BLaER1 (cell line): ENCODE measurements around the gene CRYAA.
"Not testable (repeated sequence)": the region's sequence is repeated elsewhere in the genome, so short reads cannot be mapped to it uniquely, and the experiment has no call there.

ENCODE experiments used
- H3K27ac ChIP-seq: shearing (Covaris generic); formaldehyde crosslinking; 2 replicates; pipeline ENCODE4 v1.8.1; 2022
- H3K27me3 ChIP-seq: shearing (Covaris generic); formaldehyde crosslinking; 2 replicates; pipeline ENCODE4 v1.8.1; 2022
- H3K36me3 ChIP-seq: shearing (Covaris generic); formaldehyde crosslinking; 2 replicates; pipeline ENCODE4 v1.8.1; 2022
- H3K4me1 ChIP-seq: shearing (Covaris generic); formaldehyde crosslinking; 2 replicates; pipeline ENCODE4 v1.8.1; 2022
- H3K4me2 ChIP-seq: shearing (Covaris generic); formaldehyde crosslinking; 2 replicates; pipeline ENCODE4 v1.8.1; 2022
- H3K4me3 ChIP-seq: shearing (Covaris generic); formaldehyde crosslinking; 2 replicates; pipeline ENCODE4 v1.8.1; 2022
- H3K9ac ChIP-seq: shearing (Covaris generic); formaldehyde crosslinking; 2 replicates; pipeline ENCODE4 v1.8.1; 2022
- H3K9me3 ChIP-seq: shearing (Covaris generic); formaldehyde crosslinking; 2 replicates; pipeline ENCODE4 v1.8.1; 2022
- H4K20me1 ChIP-seq: shearing (Covaris generic); formaldehyde crosslinking; 2 replicates; pipeline ENCODE4 v1.8.1; 2022

CRYAA gene

DNA sequence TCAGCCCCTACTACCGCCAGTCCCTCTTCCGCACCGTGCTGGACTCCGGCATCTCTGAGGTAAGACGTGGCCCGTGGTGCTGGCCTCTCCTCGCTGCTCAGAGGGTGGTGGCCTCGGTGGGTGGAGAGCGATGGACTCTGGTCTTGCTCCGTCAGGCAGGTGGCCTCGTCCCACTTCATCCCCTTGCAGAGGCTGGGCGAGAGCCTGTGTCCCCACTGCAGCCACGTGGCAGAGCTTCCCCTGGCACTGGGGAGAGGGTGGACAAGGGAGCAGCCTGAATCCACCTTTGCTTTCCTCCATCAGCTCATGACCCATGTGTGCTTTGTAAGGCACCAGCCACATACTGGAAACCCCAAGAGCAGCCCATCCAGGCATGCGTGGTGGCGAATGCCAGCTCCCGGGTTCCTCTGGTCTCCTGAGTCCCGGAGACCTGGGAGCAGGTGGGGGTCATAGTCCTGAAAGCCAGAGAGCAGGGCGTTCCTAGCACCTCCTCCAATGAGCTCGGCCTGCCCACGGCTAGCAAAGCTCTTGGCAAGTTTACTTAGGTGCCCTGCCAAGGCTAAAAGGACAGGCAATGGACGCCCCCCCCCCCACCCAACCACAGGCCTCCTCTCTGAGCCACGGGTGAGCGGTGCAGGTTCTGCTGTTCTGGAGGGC lies 550 bp downstream of the CRYAA start:
- not testable (repeated sequence) for H3K27ac ChIP-seq, H4K20me1 ChIP-seq

DNA sequence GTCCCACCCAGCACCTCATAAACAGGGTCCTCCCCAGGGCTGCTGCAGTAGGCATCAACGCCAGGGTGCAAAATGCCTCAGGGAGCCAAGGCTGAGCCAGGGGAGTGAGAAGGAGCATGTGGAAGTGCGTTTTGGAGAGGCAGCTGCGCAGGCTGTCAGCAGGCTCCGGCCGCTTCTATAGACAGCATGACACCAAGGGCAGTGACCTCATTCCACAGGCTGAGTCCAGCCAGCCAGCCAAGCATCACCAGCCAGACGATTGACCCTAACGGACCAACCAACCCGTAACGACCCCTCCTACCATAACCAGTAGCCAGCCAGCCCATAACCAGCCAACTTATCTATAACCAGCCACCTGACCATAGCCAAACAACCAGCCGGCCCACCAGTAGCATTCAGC lies 1.1 kb downstream of the CRYAA start:
- not testable (repeated sequence) for H3K9ac ChIP-seq, H3K27me3 ChIP-seq, H3K9me3 ChIP-seq, H3K4me2 ChIP-seq, H4K20me1 ChIP-seq, H3K36me3 ChIP-seq, H3K27ac ChIP-seq, H3K4me1 ChIP-seq, H3K4me3 ChIP-seq

More for the DNA sequence above, 550 bp downstream of the CRYAA start:
- not testable (repeated sequence) for H3K9me3 ChIP-seq, H3K4me1 ChIP-seq, H3K9ac ChIP-seq, H3K27me3 ChIP-seq, H3K4me2 ChIP-seq, H3K4me3 ChIP-seq, H3K36me3 ChIP-seq

DNA sequence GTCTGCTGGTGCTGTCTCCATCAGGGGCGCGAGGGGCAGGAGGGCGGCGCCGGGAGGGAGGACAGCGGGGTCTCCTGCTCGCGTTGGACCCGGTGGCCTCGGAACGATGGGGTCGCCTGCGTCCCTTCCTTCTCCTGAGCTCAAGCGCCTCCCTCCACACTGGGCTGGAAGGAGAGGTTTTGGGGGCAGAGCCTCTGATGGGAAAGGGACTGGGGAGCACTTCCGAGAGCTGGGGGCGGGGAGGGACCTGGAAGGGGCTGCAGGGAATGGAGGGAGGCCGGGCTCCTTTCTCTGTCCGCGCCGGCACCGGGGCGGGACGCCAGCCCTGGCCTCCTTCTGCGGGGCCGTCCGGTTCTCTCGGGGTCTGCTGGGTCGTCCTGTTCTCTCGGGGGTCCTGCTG lies 4.0 kb downstream of the CRYAA start:
- not testable (repeated sequence) for H3K4me3 ChIP-seq, H4K20me1 ChIP-seq, H3K9me3 ChIP-seq, H3K27ac ChIP-seq, H3K4me1 ChIP-seq, H3K4me2 ChIP-seq, H3K27me3 ChIP-seq, H3K36me3 ChIP-seq, H3K9ac ChIP-seq

DNA sequence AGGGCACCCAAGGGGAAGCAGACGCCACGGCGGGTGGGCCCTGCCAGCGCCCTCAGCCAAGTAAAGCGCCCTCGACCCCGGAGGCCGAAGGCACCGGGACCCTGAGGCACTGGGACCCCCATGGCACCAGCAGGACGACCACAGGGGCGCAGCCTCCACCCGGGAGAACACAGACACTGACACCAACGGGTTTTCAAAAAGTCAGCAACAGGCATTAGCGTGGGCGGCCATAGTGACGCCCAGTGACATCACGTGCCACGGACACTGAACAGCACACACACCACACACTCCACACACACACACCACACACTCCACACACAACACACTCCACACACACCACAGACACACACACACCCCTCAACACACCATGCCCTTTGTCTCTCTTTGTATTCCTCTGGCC lies 4.6 kb downstream of the CRYAA start:
- H3K4me3 ChIP-seq, H3K9ac ChIP-seq, H3K27ac ChIP-seq, H3K4me1 ChIP-seq, H3K27me3 ChIP-seq, H3K9me3 ChIP-seq, H3K36me3 ChIP-seq, H4K20me1 ChIP-seq, H3K4me2 ChIP-seq: not testable (repeated sequence)

DNA sequence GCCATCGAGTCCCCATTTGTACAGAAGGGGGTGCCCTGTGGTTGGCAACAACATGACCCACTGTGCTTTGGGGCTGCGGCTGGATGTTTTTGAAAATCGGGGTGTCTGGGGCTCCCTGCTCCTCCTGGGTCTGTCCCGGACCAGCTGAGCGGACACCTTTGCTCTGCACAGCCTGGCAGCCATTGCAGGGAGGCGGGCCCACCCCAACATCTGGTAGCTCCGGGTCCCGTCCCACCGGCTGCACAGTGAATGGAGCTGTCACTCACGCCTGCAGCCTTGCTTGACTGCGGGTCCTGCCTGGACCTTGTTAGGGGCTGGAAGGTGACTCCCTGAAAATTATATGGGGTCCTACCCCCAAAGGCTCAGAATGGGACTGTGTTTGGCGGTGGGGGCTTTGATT lies 5.1 kb downstream of the CRYAA start:
- not testable (repeated sequence) for H4K20me1 ChIP-seq, H3K9ac ChIP-seq, H3K27ac ChIP-seq, H3K4me1 ChIP-seq, H3K36me3 ChIP-seq, H3K4me2 ChIP-seq, H3K27me3 ChIP-seq, H3K4me3 ChIP-seq, H3K9me3 ChIP-seq

DNA sequence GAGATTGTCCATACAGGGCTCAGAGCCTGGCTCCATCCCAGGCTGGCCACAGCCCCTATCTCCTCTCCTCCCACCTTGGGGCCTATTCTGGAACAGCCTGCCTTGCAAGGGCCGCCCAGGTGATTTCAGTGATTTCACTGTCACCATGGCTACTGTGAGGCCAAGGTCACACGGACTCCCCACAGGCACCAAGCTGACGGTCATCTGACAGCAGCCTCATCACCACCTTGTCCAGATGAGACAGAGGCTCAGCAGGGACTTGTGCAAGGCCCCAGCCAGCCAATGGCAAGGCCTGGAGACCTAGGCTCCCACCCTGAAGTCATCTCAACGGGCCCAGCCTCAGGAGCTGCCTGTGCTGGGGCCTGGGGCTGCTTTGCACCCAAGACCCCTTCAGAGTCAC lies 6.2 kb downstream of the CRYAA start:
- not testable (repeated sequence) for H3K36me3 ChIP-seq, H3K4me3 ChIP-seq, H3K9me3 ChIP-seq, H4K20me1 ChIP-seq, H3K27me3 ChIP-seq, H3K4me2 ChIP-seq, H3K4me1 ChIP-seq, H3K27ac ChIP-seq, H3K9ac ChIP-seq

DNA sequence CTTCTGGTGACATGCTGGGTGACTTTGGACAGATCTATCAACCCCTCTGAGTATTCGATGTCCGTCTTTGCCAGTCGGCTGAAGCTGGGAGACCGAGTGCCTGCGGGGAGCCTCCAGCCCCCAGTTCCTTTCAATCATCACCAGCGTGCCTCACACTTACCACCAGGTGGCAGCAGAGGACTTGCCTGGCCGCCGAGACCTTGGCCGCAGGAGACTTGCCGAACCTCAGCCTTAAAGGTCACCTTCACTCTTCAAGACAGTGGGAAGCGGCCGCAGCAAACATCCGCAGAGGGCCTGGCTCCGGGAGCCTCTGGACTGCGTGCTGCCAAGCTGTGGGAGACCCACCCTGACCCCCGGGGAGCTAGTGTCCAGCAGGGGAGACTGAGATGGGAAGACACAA lies 7.8 kb downstream of the CRYAA start:
- not testable (repeated sequence) for H3K4me1 ChIP-seq, H3K27me3 ChIP-seq

DNA sequence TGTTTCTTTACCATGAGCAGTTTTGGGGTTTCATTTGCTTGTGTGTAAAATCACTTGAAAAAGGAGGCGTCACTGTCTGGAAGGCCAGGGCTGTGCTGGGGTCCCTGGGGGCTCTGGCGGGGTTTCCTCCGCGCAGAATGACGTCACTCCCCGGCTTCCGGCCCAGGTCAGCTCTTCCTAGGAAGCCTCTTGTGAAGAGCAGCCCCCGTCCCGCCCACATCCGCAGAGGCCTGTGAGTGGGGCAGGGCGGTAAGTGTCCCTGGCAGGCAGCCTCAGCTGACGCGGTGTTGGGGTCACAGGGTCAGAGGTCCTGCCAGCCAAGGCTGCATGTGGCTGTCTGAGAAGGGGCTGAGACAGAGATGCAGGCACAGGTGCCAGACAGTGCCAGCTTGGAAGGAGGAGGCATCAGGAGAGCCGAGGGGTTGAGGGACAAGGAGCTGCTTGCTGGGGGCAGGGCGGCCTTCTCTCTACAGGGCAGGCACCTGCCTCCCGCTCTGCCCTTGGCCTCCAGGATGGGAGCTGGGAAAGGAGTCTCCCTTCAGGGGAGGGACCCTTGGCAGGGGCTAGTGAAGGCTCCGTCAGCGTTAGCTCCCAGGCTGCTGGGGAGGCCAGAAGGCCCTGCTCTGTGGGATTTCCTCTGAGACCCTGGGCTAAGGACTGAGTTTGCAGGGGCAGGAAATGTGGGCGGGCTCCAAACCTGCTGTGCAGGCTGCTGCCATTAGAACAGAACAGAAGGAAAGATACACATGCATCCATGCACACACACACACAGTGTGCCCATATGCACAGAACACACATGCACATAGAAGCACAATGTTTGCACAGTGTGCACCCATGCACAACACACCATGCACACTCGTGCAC lies 8.5 kb downstream of the CRYAA start:
- H3K9ac ChIP-seq, H3K36me3 ChIP-seq, H4K20me1 ChIP-seq, H3K4me3 ChIP-seq, H3K9me3 ChIP-seq, H3K4me1 ChIP-seq, H3K4me2 ChIP-seq, H3K27me3 ChIP-seq, H3K27ac ChIP-seq: not testable (repeated sequence)

More for the DNA sequence above, 7.8 kb downstream of the CRYAA start:
- not testable (repeated sequence) for H3K4me3 ChIP-seq, H3K36me3 ChIP-seq, H3K27ac ChIP-seq, H4K20me1 ChIP-seq, H3K9me3 ChIP-seq, H3K4me2 ChIP-seq, H3K9ac ChIP-seq

DNA sequence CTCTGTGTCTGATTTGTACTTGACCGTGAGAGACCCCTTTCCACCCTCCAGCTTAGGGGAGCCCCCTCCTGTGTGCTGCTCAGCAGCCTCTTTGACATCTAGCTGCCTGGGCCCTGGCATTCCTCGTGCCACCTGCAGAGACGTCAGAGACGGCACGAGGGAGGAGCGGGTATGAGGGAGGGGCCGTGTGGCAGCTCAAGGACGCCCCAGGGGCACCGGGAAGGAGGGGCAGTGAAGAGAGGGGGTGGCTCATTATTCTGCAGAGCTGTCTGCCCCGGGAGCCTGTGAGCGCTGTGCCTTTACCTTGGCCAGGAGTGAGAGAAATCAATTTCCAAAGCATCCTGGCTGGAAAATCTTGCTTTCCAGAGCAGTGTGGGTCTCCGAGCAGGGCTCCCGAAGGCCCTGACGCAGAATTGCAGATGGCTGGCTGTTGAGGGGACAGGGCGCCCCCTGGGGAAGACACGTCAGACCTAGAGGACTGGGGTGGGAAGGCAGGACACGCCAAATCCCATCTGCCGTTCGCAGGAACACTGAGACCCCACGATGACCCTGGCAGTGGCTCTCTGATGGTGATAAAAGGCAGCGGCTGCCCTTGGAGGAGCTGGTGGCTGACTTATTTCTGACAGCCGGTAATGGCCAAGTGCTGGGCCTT lies 9.5 kb downstream of the CRYAA start:
- not testable (repeated sequence) for H3K4me2 ChIP-seq, H3K27me3 ChIP-seq, H4K20me1 ChIP-seq, H3K9me3 ChIP-seq, H3K27ac ChIP-seq, H3K4me1 ChIP-seq, H3K36me3 ChIP-seq, H3K4me3 ChIP-seq, H3K9ac ChIP-seq

DNA sequence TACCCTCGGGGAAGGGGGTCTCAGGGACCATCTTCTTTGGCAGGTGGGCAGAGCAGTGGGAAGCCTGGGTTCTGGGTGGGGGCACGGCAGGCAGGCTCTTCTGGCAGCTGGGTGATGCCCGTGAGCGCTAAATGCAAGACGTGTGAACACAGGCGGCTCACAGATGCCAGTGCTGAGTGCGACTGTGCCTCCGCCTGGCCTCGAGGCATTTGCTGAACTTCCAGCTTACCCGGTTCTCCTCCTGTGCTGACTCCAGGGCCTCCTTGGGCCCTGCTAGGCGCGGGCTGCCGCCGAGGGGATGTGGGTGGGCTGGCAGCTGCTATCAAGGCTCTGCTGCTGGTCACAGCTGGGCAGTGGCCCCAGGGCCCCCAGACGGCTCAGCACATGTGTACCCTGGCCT lies 12.2 kb downstream of the CRYAA start:
- H3K27ac ChIP-seq, H3K27me3 ChIP-seq, H3K36me3 ChIP-seq, H3K4me1 ChIP-seq, H3K4me2 ChIP-seq, H3K9ac ChIP-seq, H4K20me1 ChIP-seq, H3K9me3 ChIP-seq, H3K4me3 ChIP-seq: not testable (repeated sequence)

DNA sequence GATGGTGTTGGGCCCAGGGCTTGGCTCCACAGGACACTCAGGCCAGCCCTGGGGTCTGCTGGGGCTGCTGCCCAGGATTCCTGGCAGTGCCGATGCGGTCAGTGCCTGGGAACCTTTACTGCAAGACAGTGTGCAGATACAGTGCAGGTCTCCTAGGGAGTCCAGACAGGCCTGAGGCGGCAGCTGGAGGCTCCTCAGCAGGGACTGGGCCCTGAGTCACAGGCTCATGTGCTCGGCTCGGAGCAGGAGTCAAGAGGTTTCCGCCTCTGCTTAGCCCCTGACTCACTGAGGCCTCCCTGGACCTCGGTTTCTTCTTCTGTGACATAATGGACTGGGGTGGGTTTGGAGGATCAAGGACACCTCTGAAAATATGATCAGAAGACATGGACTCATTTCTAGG lies 18.5 kb downstream of the CRYAA start:
- H4K20me1 ChIP-seq, H3K27me3 ChIP-seq, H3K36me3 ChIP-seq, H3K9me3 ChIP-seq, H3K9ac ChIP-seq, H3K4me2 ChIP-seq, H3K4me3 ChIP-seq, H3K27ac ChIP-seq: not testable (repeated sequence)
- H3K4me1 ChIP-seq: peaks cover 23% of the 10 kb centered on the region
